ENCODE measurements around the gene PCSK7.

PCSK7 gene

DNA sequence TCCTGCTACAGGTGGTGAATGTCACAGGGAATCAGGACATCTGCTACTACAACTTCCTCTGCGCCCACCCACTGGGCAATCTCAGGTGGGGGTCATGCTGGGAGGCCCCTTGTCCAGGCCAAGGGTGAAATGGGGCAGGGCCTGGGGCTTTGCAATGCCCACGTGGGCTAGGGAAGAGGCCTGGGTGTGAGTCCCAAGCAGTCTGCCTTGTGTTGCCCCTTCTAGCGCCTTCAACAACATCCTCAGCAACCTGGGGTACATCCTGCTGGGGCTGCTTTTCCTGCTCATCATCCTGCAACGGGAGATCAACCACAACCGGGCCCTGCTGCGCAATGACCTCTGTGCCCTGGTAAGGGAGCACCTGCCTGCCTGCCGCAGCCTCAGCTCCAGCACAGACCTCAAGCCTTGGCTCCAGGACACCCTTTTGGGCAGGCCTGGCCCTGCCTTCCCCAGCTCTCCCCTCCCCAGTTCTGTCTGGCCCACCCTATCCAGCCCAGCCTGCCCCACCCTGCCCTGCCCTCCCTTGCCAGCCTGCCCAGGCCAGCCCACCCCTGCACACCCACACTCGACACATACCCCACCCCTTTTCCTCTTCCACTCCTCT, 41.8 kb downstream of the PCSK7 start:
- no peak for TF ChIP-seq POLR2AphosphoS5 (IDR thresholded peaks at IDR 0.05; ENCODE audit: low read depth, low read length)
- TF ChIP-seq FOXP2 (optimal IDR thresholded peaks at IDR 0.05; ENCODE audit: borderline replicate concordance, extremely low read depth, extremely low read length, insufficient read depth): no peak
- no peak for TF ChIP-seq SIN3A (IDR thresholded peaks at IDR 0.05; ENCODE audit: borderline replicate concordance, insufficient read depth, low read length)
- TF ChIP-seq TAF1 (IDR thresholded peaks at IDR 0.05; ENCODE audit: borderline replicate concordance, insufficient read depth, low read length): no peak
- TF ChIP-seq, protein P1, sequence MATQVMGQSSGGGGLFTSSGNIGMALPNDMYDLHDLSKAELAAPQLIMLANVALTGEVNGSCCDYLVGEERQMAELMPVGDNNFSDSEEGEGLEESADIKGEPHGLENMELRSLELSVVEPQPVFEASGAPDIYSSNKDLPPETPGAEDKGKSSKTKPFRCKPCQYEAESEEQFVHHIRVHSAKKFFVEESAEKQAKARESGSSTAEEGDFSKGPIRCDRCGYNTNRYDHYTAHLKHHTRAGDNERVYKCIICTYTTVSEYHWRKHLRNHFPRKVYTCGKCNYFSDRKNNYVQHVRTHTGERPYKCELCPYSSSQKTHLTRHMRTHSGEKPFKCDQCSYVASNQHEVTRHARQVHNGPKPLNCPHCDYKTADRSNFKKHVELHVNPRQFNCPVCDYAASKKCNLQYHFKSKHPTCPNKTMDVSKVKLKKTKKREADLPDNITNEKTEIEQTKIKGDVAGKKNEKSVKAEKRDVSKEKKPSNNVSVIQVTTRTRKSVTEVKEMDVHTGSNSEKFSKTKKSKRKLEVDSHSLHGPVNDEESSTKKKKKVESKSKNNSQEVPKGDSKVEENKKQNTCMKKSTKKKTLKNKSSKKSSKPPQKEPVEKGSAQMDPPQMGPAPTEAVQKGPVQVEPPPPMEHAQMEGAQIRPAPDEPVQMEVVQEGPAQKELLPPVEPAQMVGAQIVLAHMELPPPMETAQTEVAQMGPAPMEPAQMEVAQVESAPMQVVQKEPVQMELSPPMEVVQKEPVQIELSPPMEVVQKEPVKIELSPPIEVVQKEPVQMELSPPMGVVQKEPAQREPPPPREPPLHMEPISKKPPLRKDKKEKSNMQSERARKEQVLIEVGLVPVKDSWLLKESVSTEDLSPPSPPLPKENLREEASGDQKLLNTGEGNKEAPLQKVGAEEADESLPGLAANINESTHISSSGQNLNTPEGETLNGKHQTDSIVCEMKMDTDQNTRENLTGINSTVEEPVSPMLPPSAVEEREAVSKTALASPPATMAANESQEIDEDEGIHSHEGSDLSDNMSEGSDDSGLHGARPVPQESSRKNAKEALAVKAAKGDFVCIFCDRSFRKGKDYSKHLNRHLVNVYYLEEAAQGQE (IDR thresholded peaks at IDR 0.05; ENCODE audit: insufficient read depth in 1 of 2, low read depth in 2 of 2, low read length in 2 of 2): no peak

DNA sequence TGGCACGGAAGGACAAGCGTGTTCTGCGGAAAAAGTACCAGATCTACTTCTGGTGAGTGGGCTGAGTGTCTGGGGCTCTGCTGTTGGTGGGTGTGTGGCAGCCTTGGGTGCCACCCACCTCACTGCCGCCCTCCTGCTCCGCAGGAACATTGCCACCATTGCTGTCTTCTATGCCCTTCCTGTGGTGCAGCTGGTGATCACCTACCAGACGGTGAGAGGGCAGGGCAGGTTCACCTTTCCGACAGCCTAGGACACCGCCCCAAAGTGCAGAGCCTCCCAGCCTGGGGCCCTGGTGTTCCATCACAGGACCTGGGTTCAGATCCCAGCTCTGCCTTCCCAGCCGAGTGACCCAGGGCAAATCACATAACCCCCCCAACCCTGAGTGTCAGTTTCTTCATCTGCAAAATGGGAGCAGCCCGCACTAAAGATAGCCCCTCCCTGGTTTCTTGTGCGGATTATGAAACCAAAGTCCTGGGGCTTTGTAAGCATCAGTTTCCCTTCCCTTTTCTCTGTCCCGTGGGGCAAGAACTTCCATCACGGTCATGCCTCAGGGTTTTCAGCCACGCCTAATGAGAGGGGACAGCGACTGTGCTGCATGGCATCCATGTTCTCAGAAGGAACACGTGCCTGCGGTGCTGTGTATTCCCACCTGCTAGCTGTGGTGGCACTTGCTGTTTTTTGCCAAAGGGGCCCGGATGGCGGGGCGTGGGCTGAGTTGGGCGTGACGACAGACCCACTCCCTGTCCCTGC, 42.5 kb downstream of the PCSK7 start:
- TF ChIP-seq FOXP2 (optimal IDR thresholded peaks at IDR 0.05; ENCODE audit: borderline replicate concordance, extremely low read depth, extremely low read length, insufficient read depth) (no peak), TAF1 (IDR thresholded peaks at IDR 0.05; ENCODE audit: borderline replicate concordance, insufficient read depth, low read length) (no peak), SIN3A (IDR thresholded peaks at IDR 0.05; ENCODE audit: borderline replicate concordance, insufficient read depth, low read length) (no peak), POLR2AphosphoS5 (IDR thresholded peaks at IDR 0.05; ENCODE audit: low read depth, low read length) (no peak)
- TF ChIP-seq, protein P1 (IDR thresholded peaks at IDR 0.05; ENCODE audit: insufficient read depth in 1 of 2, low read depth in 2 of 2, low read length in 2 of 2): no peak

DNA sequence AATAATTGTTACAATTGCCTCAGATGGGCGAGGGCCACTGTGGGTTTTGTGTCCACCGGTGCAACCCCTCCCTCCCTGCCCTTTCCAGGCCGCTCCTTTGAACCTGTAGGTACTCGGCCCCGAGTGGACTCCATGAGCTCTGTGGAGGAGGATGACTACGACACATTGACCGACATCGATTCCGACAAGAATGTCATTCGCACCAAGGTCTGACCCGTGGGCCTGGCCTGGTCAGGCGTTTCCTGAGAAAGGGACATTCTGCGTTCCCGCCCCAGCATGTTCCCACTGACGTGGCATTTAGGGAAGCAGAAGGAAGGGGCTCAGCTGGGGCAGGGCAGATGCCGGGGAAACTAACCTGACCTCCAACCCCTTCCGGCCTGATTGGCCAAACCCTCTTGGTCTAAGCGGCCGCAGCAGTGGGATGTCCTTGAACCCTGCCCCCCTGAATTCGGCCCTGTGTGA, 43.2 kb downstream of the PCSK7 start:
- TF ChIP-seq TAF1 (IDR thresholded peaks at IDR 0.05; ENCODE audit: borderline replicate concordance, insufficient read depth, low read length): no peak
- no peak for TF ChIP-seq POLR2AphosphoS5 (IDR thresholded peaks at IDR 0.05; ENCODE audit: low read depth, low read length)
- TF ChIP-seq, protein P1 (IDR thresholded peaks at IDR 0.05; ENCODE audit: insufficient read depth in 1 of 2, low read depth in 2 of 2, low read length in 2 of 2): no peak
- no peak for TF ChIP-seq SIN3A (IDR thresholded peaks at IDR 0.05; ENCODE audit: borderline replicate concordance, insufficient read depth, low read length)

DNA sequence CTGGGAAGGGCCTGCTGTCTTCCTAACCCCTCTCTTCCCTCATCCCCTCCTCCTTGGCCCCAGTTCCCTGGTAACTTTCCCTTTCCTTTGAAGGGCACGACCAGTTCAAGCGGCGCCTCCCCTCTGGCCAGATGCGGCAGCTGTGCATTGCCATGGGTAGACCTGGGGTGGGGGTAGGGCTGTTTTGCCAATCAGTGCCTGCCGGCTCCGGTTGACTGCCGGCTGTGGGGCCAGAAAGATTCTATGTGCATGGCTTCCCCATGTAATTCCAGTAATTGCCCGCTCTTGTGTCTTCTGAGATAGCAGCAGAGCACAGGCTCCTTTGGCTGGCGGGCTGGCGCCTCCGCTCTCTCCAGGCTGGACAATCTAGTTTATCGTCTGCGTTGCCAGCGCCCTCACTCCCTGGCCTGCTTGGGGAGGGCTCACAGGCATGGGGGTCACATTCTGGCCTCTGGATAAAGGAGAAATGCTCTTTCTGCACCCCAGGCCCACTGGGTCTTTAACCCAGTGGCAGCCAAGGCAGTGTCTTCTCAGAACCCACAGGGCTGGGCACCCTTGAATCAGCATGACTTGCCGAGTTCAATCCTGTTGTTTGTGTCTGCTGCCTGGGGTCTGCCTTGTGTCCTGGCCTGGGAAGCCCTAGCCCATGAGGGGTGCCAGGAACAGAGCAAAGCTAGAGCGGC, 43.9 kb downstream of the PCSK7 start:
- TF ChIP-seq, protein P1 (IDR thresholded peaks at IDR 0.05; ENCODE audit: insufficient read depth in 1 of 2, low read depth in 2 of 2, low read length in 2 of 2): no peak
- TF ChIP-seq SIN3A (IDR thresholded peaks at IDR 0.05; ENCODE audit: borderline replicate concordance, insufficient read depth, low read length): no peak
- no peak for TF ChIP-seq FOXP2 (optimal IDR thresholded peaks at IDR 0.05; ENCODE audit: borderline replicate concordance, extremely low read depth, extremely low read length, insufficient read depth)
- no peak for TF ChIP-seq POLR2AphosphoS5 (IDR thresholded peaks at IDR 0.05; ENCODE audit: low read depth, low read length)
- TF ChIP-seq TAF1 (IDR thresholded peaks at IDR 0.05; ENCODE audit: borderline replicate concordance, insufficient read depth, low read length): no peak
